Panc1 (cell line): ENCODE results near the gene UNKL. TPM values are rescaled to one million over a fixed set of nuclear protein-coding genes. Genes with fewer than 3 reads are reported as not detected.

ENCODE experiments used
- ATAC-seq: fragments of 200-7000 bp; cut with Tn5 transposase; 2 replicates; pipeline ENCODE4 v1.9.1; 2020; ENCODE audit warnings: mild to moderate bottlenecking, moderate library complexity
- BruUV-seq: library from RNA; stranded (reverse); fragments of 400-500 nt; replicated peaks from 2 replicates; lab custom pipeline; 2021; lab: Mats Ljungman, UMichigan
- CTCF ChIA-PET: fragments of 300-600 bp; sonication (Branson Sonifier 250); formaldehyde crosslinking; loops from one replicate; lab custom pipeline; 2022; ENCODE audit warnings: antibody characterized with exemption; lab: Charles Lee
- POLR2A ChIA-PET: fragments of 300-600 bp; sonication (Branson Sonifier 250); formaldehyde crosslinking; loops from one replicate; lab custom pipeline; 2022; ENCODE audit warnings: antibody characterized with exemption; lab: Charles Lee
- DNase-seq: peaks from one replicate; pipeline ENCODE4 v3.0.0-alpha.2; 2010; ENCODE audit warnings: low read depth, low spot score
- H3K27ac ChIP-seq: 2 replicates; pipeline ENCODE4 v1.5.1; 2011; ENCODE audit warnings: mild to moderate bottlenecking, low read length, inconsistent platforms
- H3K27me3 ChIP-seq: fragments of 200-500 bp; sonication (Bioruptor generic); 2 replicates; pipeline ENCODE4 v1.6.0; 2014; ENCODE audit warnings: low read length, inconsistent platforms; ENCODE audit not compliant: control insufficient read depth, insufficient read depth
- H3K36me3 ChIP-seq: fragments of 200-500 bp; sonication (Bioruptor generic); 2 replicates; pipeline ENCODE4 v1.5.1; 2014; ENCODE audit warnings: inconsistent platforms, mild to moderate bottlenecking, low read length, moderate library complexity; ENCODE audit not compliant: control insufficient read depth, insufficient read depth
- H3K4me1 ChIP-seq: 2 replicates; pipeline ENCODE4 v1.5.1; 2011; ENCODE audit warnings: inconsistent platforms, mild to moderate bottlenecking, low read length, moderate library complexity; ENCODE audit not compliant: control insufficient read depth, insufficient read depth
- H3K4me3 ChIP-seq, 2 experiments: 2 replicates each; pipeline ENCODE4 v1.5.1; 2011 to 2012; ENCODE audit warnings: low read depth in 2 of 2, low read length in 2 of 2, mild to moderate bottlenecking in 2 of 2, inconsistent platforms in 1 of 2, moderate library complexity in 1 of 2
- H3K9me3 ChIP-seq: fragments of 200-500 bp; sonication (Bioruptor generic); 2 replicates; pipeline ENCODE4 v1.5.1; 2014; ENCODE audit warnings: low read depth, mild to moderate bottlenecking, inconsistent platforms, low read length, moderate library complexity; ENCODE audit not compliant: control insufficient read depth, insufficient read depth
- CTCF ChIP-seq: fragments of 450-650 bp; IDR thresholded peaks from 2 replicates; pipeline ENCODE4 v1.5.1; 2017; ENCODE audit warnings: mild to moderate bottlenecking
- POLR2AphosphoS5 ChIP-seq: IDR thresholded peaks from 2 replicates; pipeline ENCODE4 v1.6.1; 2012; ENCODE audit warnings: mild to moderate bottlenecking, low read depth, low read length, moderate library complexity
- REST ChIP-seq, 2 experiments: IDR thresholded peaks; 2 replicates each; pipeline ENCODE4 v1.6.1; 2011 to 2012; ENCODE audit warnings: low read depth in 2 of 2, control low read depth in 1 of 2, low read length in 1 of 2, mild to moderate bottlenecking in 1 of 2, moderate library complexity in 1 of 2; ENCODE audit not compliant: insufficient read depth in 1 of 2
- SIN3A ChIP-seq: IDR thresholded peaks from 2 replicates; pipeline ENCODE4 v1.6.1; 2012; ENCODE audit warnings: low read depth, mild to moderate bottlenecking, low read length, moderate library complexity, borderline replicate concordance; ENCODE audit not compliant: insufficient read depth
- TCF7L2 ChIP-seq: IDR thresholded peaks from 2 replicates; pipeline ENCODE4 v1.6.1; 2011; ENCODE audit warnings: mild to moderate bottlenecking, low read depth, low read length, inconsistent platforms
- in situ Hi-C: cut with HindIII; loops from 2 replicates; pipeline ENCODE4 v1.10.0; 2016; ENCODE audit warnings: low sequenced_read_pairs, low pct_unique_long_range_greater_than_20kb
- intact Hi-C: fragments of 100-400 bp; cut with micrococcal nuclease; formaldehyde crosslinking; loops from one replicate; pipeline ENCODE4 v1.10.0; 2022; ENCODE audit not compliant: unreplicated experiment
- total RNA-seq: library from RNA; stranded (reverse); gene quantifications from one replicate; pipeline ENCODE4 v1.2.1, GENCODE V29; 2021; ENCODE audit not compliant: unreplicated experiment

UNKL gene
- total RNA-seq, 1 experiment from 2014 or later, result 26.6 TPM

GRCh38 chr16:1424028-1424427, 9.5 kb upstream of the UNKL start:
- no TSS peak for BruUV-seq
- in situ Hi-C loops (no loop called here), intact Hi-C loops (no loop called here)
- Histone ChIP-seq H3K27me3 (no peaks in the 10 kb centered on the region), H3K9me3 (no peaks in the 10 kb centered on the region), H3K36me3 (peaks cover 2% of the 10 kb centered on the region; the same call in 1 of the 2 replicates), H3K4me3 (no peak overlapping the region), H3K4me1 (no peaks in the 10 kb centered on the region), H3K27ac (no peak overlapping the region)
- DNase-seq, result no peak
- ATAC-seq, result no peak
- POLR2A ChIA-PET, result no interaction called here
- CTCF ChIA-PET, result interaction anchor here (0.6 kb wide), 1 partner anchor 70 kb away, joined by 5 read pairs; no protein-coding TSS in a partner anchor
- no peak for TF ChIP-seq CTCF
- TF ChIP-seq POLR2AphosphoS5, result no peak
- no peak for TF ChIP-seq REST (IDR thresholded peaks at IDR 0.05; ENCODE audit: insufficient read depth in 1 of 2, low read depth in 2 of 2, low read length in 1 of 2)
- TF ChIP-seq TCF7L2, result no peak
- TF ChIP-seq SIN3A, result no peak

GRCh38 chr16:1422076-1422475, 7.6 kb upstream of the UNKL start:
- DNase-seq (no peak), ATAC-seq (no peak)
- Histone ChIP-seq H3K9me3 (no peaks in the 10 kb centered on the region), H3K27ac (no peak overlapping the region; the same call in 1 of the 2 replicates), H3K36me3 (peaks cover 2% of the 10 kb centered on the region; the same call in 1 of the 2 replicates), H3K4me1 (no peaks in the 10 kb centered on the region), H3K4me3 (no peak overlapping the region), H3K27me3 (no peaks in the 10 kb centered on the region)
- in situ Hi-C loops, result no loop called here
- ChIA-PET CTCF (no interaction called here), POLR2A (no interaction called here)
- intact Hi-C loops, result no loop called here
- TF ChIP-seq CTCF, result no peak
- no peak for TF ChIP-seq REST (IDR thresholded peaks at IDR 0.05; ENCODE audit: insufficient read depth in 1 of 2, low read depth in 2 of 2, low read length in 1 of 2)
- no peak for TF ChIP-seq SIN3A
- TF ChIP-seq TCF7L2, result no peak
- no peak for TF ChIP-seq POLR2AphosphoS5
- no TSS peak for BruUV-seq
